Mesodermal cell (in vitro differentiated cells): ENCODE measurements around the gene USP9X.
"Not testable (repeated sequence)": the region's sequence is repeated elsewhere in the genome, so short reads cannot be mapped to it uniquely, and the experiment has no call there.

Source experiments
- H3K27ac ChIP-seq: 2 replicates; pipeline ENCODE4 v1.7.0; 2013; ENCODE audit warnings: mild to moderate bottlenecking, low read depth, low read length, moderate library complexity; ENCODE audit not compliant: severe bottlenecking
- H3K36me3 ChIP-seq: 2 replicates; pipeline ENCODE4 v1.7.1; 2013; ENCODE audit warnings: mild to moderate bottlenecking, low read length, moderate library complexity; ENCODE audit not compliant: control insufficient read depth, insufficient read depth
- H3K4me1 ChIP-seq: one replicate; pipeline ENCODE4 v1.7.1; 2013; ENCODE audit warnings: mild to moderate bottlenecking, low read length; ENCODE audit not compliant: insufficient read depth, control insufficient read depth, poor library complexity, severe bottlenecking
- H3K4me3 ChIP-seq: 2 replicates; pipeline ENCODE4 v1.7.0; 2013; ENCODE audit warnings: low read length, control low read depth, mild to moderate bottlenecking; ENCODE audit not compliant: insufficient read depth, poor library complexity, severe bottlenecking; ENCODE audit errors: extremely low read depth
- H3K9me3 ChIP-seq: 2 replicates; pipeline ENCODE4 v1.7.1; 2013; ENCODE audit warnings: mild to moderate bottlenecking, low read length, moderate library complexity; ENCODE audit not compliant: control insufficient read depth
- WGBS, 2 experiments: methylation state at CpG; one replicate each; pipeline ENCODE4 v1.1.5; 2013; ENCODE audit warnings: missing lambda C conversion rate in 2 of 2; ENCODE audit not compliant: insufficient coverage in 2 of 2; 5-methylcytosine and 5-hydroxymethylcytosine counted together

The USP9X gene

GRCh38 chrX:41105005-41105404 lies 19.8 kb downstream of the USP9X start:
- Histone ChIP-seq H3K9me3 (no peaks in the 10 kb centered on the region), H3K4me3 (no peak overlapping the region), H3K27ac (no peak overlapping the region), H3K36me3 (peaks cover 8% of the 10 kb centered on the region), H3K4me1 (peaks cover 11% of the 10 kb centered on the region)
- WGBS, 2 experiments, result 80 to 100% methylated on average over 1 to 2 of the region's 2 CpGs

- not testable (repeated sequence) for H3K27ac ChIP-seq, H3K9me3 ChIP-seq, H3K4me3 ChIP-seq, H3K36me3 ChIP-seq
- peaks cover 19% of the 10 kb centered on the region for H3K4me1 ChIP-seq
- WGBS, 2 experiments, result no CpG with 5 or more reads among the region's 3 CpGs
Observed at GRCh38 chrX:41106257-41106656, 21.0 kb downstream of the USP9X start.

- peaks cover 21% of the 10 kb centered on the region for H3K4me1 ChIP-seq
- H3K36me3 ChIP-seq, result peaks cover 5% of the 10 kb centered on the region
- H3K27ac ChIP-seq, result peak overlapping the region; percentile 36
- WGBS, 2 experiments, result no CpG with 5 or more reads among the region's 1 CpG
- no peaks in the 10 kb centered on the region for H3K9me3 ChIP-seq
- H3K4me3 ChIP-seq, result no peak overlapping the region
Observed at GRCh38 chrX:41108007-41108406, 22.8 kb downstream of the USP9X start.

GRCh38 chrX:41108463-41109205 lies 23.4 kb downstream of the USP9X start:
- Histone ChIP-seq H3K4me3 (no peak overlapping the region), H3K4me1 (peaks cover 21% of the 10 kb centered on the region), H3K9me3 (no peaks in the 10 kb centered on the region), H3K36me3 (peaks cover 5% of the 10 kb centered on the region), H3K27ac (no peak overlapping the region)
- 33% methylated on average over 1 of the region's 5 CpGs; no CpG with 5 or more reads in 1 of the 2 experiments for WGBS, 2 experiments

GRCh38 chrX:41110801-41111625 lies 25.8 kb downstream of the USP9X start:
- Histone ChIP-seq H3K9me3 (no peaks in the 10 kb centered on the region), H3K36me3 (no peaks in the 10 kb centered on the region), H3K4me1 (peaks cover 21% of the 10 kb centered on the region), H3K4me3 (no peak overlapping the region), H3K27ac (no peak overlapping the region)
- WGBS, 2 experiments, result 20 to 80% methylated on average over 1 to 2 of the region's 7 CpGs

GRCh38 chrX:41115104-41115425 lies 29.8 kb downstream of the USP9X start:
- not testable (repeated sequence) for H3K4me1 ChIP-seq, H3K36me3 ChIP-seq, H3K27ac ChIP-seq, H3K9me3 ChIP-seq, H3K4me3 ChIP-seq
- WGBS, 2 experiments, result 20% methylated on average over 1 of the region's 4 CpGs; no CpG with 5 or more reads in 1 of the 2 experiments

- H3K4me1 ChIP-seq, result no peaks in the 10 kb centered on the region
- no peak overlapping the region for H3K4me3 ChIP-seq
- H3K27ac ChIP-seq, result no peak overlapping the region
- 79 to 92% methylated on average over 3 of the region's 4 CpGs for WGBS, 2 experiments
- peaks cover 10% of the 10 kb centered on the region for H3K36me3 ChIP-seq
- H3K9me3 ChIP-seq, result no peaks in the 10 kb centered on the region
Observed at GRCh38 chrX:41116948-41117347, 31.7 kb downstream of the USP9X start.

GRCh38 chrX:41118156-41118555 lies 32.9 kb downstream of the USP9X start:
- whole genome bisulfite sequencing, 2 experiments, result 100% methylated on average over 1 of the region's 5 CpGs; no CpG with 5 or more reads in 1 of the 2 experiments
- H3K4me3 ChIP-seq, result no peak overlapping the region

GRCh38 chrX:41119803-41120202 lies 34.6 kb downstream of the USP9X start:
- H3K36me3 ChIP-seq, result peaks cover 22% of the 10 kb centered on the region
- H3K27ac ChIP-seq, result no peak overlapping the region
- H3K4me1 ChIP-seq, result no peaks in the 10 kb centered on the region
- WGBS, 2 experiments, result no CpG with 5 or more reads among the region's 6 CpGs
- no peaks in the 10 kb centered on the region for H3K9me3 ChIP-seq
- H3K4me3 ChIP-seq, result no peak overlapping the region

More at GRCh38 chrX:41118156-41118555, 32.9 kb downstream of the USP9X start:
- H3K9me3 ChIP-seq, result no peaks in the 10 kb centered on the region
- H3K27ac ChIP-seq, result no peak overlapping the region
- H3K36me3 ChIP-seq, result peaks cover 15% of the 10 kb centered on the region
- no peaks in the 10 kb centered on the region for H3K4me1 ChIP-seq

- no peaks in the 10 kb centered on the region for H3K9me3 ChIP-seq
- peaks cover 22% of the 10 kb centered on the region for H3K36me3 ChIP-seq
- WGBS, 2 experiments, result no CpG with 5 or more reads among the region's 1 CpG
- no peak overlapping the region for H3K4me3 ChIP-seq
- no peak overlapping the region for H3K27ac ChIP-seq
- no peaks in the 10 kb centered on the region for H3K4me1 ChIP-seq
Observed at GRCh38 chrX:41121766-41122165, 36.5 kb downstream of the USP9X start.
